GM18861 (cell line): ENCODE measurements around the gene NDRG2.

Experiments used
- ATAC-seq: cut with Tn5 transposase; IDR thresholded peaks from one replicate; pipeline ENCODE4 v1.9.1; 2021; ENCODE audit not compliant: unreplicated experiment

The NDRG2 gene

GRCh38 chr14:20978687-20979086 lies 46.2 kb downstream of the NDRG2 start:
- ATAC-seq: no peak

DNA sequence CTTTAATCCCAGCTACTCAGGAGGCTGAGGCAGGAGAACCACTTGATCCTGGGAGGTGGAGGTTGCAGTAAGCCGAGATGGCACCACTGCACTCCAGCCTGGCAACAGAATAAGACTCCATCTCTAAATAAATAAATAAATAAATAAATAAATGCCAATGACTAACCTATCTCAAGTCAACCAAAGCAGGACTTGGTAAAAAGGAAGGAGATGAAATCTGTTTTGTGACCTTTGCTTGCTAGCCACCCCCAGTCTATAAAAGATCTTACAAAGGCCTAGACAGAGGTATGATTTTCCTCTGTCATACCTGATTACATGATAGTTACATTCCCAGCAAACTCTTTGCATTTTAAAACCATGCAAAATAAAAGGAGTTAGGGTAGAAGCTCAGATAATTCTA lies 48.6 kb downstream of the NDRG2 start:
- ATAC-seq: no peak

- ATAC-seq: no peak
Measured at GRCh38 chr14:20973501-20973900, 51.4 kb downstream of the NDRG2 start.

- no peak for ATAC-seq
Measured at GRCh38 chr14:20971705-20972021, 53.2 kb downstream of the NDRG2 start.

DNA sequence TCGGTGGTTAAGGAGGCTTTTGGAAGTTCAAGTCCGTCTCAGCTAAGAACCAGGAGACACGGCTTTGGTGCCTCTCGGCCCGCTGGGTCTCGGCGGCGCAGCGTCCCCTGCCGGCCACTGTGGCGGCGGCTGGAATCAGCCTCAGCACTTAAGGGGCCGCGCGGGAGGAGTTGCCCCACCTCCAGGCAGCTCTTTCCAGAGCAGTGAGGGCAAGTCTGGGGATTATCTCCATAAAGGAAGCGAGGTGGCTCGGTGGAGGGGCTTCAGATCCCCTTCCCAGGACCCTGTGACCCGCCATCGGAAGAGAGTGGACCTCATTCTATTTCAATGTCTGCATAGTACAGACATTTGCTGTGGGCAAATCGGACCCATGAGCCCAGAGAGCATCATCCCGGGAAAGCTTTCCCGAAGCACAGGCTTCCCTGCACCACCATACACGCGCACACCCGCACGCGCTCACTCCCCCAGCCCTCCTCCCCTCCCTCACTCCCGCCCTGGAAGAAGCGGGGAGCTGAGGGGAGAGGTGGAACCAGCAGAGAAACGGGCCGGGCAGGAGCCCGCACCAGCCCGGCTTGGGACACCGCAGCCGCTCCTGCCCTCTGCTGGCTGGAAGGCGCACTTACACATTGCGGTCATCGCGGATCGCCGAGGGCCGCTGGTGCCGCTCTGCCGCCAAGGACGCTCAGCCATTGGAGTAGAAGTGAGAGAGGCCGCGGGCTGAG lies 53.7 kb downstream of the NDRG2 start:
- ATAC-seq: peak; percentile 89

DNA sequence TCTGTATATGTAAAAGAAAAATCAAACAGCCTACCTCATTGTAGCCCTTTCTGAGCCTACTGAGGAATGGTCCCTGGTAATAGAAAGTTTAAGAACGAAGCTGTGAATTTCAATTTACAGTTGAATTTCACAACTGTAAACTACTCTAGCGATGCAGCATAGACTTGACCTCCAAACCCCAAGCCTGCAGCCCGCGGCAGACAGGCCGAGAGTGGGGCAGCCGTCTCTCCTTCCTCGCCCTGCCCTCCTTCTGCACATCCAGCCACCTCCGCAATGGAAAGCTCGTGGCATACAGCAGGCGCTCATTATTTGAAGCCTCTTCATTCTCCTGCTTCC lies 54.2 kb downstream of the NDRG2 start:
- no peak for ATAC-seq

- no peak for ATAC-seq
Measured at GRCh38 chr14:20969336-20969735, 55.5 kb downstream of the NDRG2 start.
